IPS-18a (cell line): Measurements from ENCODE around the gene SLC13A2.

Experiments
- H3K27ac ChIP-seq: one replicate; pipeline ENCODE4 v1.5.1; 2013; ENCODE audit warnings: low read length
- H3K27me3 ChIP-seq: one replicate; pipeline ENCODE4 v1.6.1; 2013; ENCODE audit warnings: mild to moderate bottlenecking, low read length; ENCODE audit not compliant: control insufficient read depth, insufficient read depth
- H3K36me3 ChIP-seq: one replicate; pipeline ENCODE4 v1.6.1; 2013; ENCODE audit warnings: low read depth, low read length; ENCODE audit not compliant: control insufficient read depth
- H3K4me1 ChIP-seq: one replicate; pipeline ENCODE4 v1.6.1; 2013; ENCODE audit warnings: low read depth, low read length; ENCODE audit not compliant: control insufficient read depth
- H3K4me3 ChIP-seq: one replicate; pipeline ENCODE4 v1.5.1; 2013; ENCODE audit warnings: low read length
- H3K9ac ChIP-seq: one replicate; pipeline ENCODE4 v1.6.1; 2013; ENCODE audit warnings: mild to moderate bottlenecking, low read length, moderate library complexity
- H3K9me3 ChIP-seq: one replicate; pipeline ENCODE4 v1.6.1; 2013; ENCODE audit warnings: low read depth, low read length; ENCODE audit not compliant: control insufficient read depth

The SLC13A2 gene

GRCh38 chr17:28523876-28524275, 50.4 kb downstream of the SLC13A2 start:
- no peaks in the 10 kb centered on the region for H3K36me3 ChIP-seq
- no peaks in the 10 kb centered on the region for H3K9me3 ChIP-seq
- no peak overlapping the region for H3K4me3 ChIP-seq
- no peaks in the 10 kb centered on the region for H3K4me1 ChIP-seq
- H3K9ac ChIP-seq = no peak overlapping the region
- H3K27ac ChIP-seq = no peak overlapping the region
- no peaks in the 10 kb centered on the region for H3K27me3 ChIP-seq

GRCh38 chr17:28524476-28525424, 51.3 kb downstream of the SLC13A2 start:
- Histone ChIP-seq H3K9ac (no peak overlapping the region), H3K27me3 (no peaks in the 10 kb centered on the region), H3K4me3 (no peak overlapping the region), H3K36me3 (no peaks in the 10 kb centered on the region), H3K27ac (no peak overlapping the region), H3K9me3 (no peaks in the 10 kb centered on the region), H3K4me1 (no peaks in the 10 kb centered on the region)

GRCh38 chr17:28526381-28526780, 52.9 kb downstream of the SLC13A2 start:
- no peaks in the 10 kb centered on the region for H3K4me1 ChIP-seq
- H3K9me3 ChIP-seq = no peaks in the 10 kb centered on the region
- H3K27ac ChIP-seq = no peak overlapping the region
- no peaks in the 10 kb centered on the region for H3K27me3 ChIP-seq
- no peak overlapping the region for H3K9ac ChIP-seq
- H3K4me3 ChIP-seq = no peak overlapping the region
- H3K36me3 ChIP-seq = no peaks in the 10 kb centered on the region

GRCh38 chr17:28527181-28527681, 53.8 kb downstream of the SLC13A2 start:
- Histone ChIP-seq H3K4me1 (no peaks in the 10 kb centered on the region), H3K27ac (no peak overlapping the region), H3K27me3 (no peaks in the 10 kb centered on the region), H3K9me3 (no peaks in the 10 kb centered on the region), H3K4me3 (no peak overlapping the region), H3K36me3 (no peaks in the 10 kb centered on the region), H3K9ac (no peak overlapping the region)

- Histone ChIP-seq H3K36me3 (no peaks in the 10 kb centered on the region), H3K9me3 (no peaks in the 10 kb centered on the region), H3K27ac (no peak overlapping the region), H3K4me3 (no peak overlapping the region), H3K9ac (no peak overlapping the region), H3K4me1 (no peaks in the 10 kb centered on the region), H3K27me3 (no peaks in the 10 kb centered on the region)
Observed at GRCh38 chr17:28527859-28528258, 54.4 kb downstream of the SLC13A2 start.

GRCh38 chr17:28528327-28529012, 55.0 kb downstream of the SLC13A2 start:
- H3K9ac ChIP-seq = no peak overlapping the region
- no peak overlapping the region for H3K4me3 ChIP-seq
- H3K36me3 ChIP-seq = no peaks in the 10 kb centered on the region
- no peaks in the 10 kb centered on the region for H3K9me3 ChIP-seq
- no peaks in the 10 kb centered on the region for H3K4me1 ChIP-seq
- no peak overlapping the region for H3K27ac ChIP-seq
- no peaks in the 10 kb centered on the region for H3K27me3 ChIP-seq

GRCh38 chr17:28529013-28529400, 55.6 kb downstream of the SLC13A2 start:
- Histone ChIP-seq H3K27ac (no peak overlapping the region), H3K4me3 (no peak overlapping the region), H3K9me3 (no peaks in the 10 kb centered on the region), H3K36me3 (no peaks in the 10 kb centered on the region), H3K27me3 (no peaks in the 10 kb centered on the region), H3K9ac (no peak overlapping the region), H3K4me1 (no peaks in the 10 kb centered on the region)

- Histone ChIP-seq H3K27me3 (no peaks in the 10 kb centered on the region), H3K36me3 (no peaks in the 10 kb centered on the region), H3K4me1 (no peaks in the 10 kb centered on the region), H3K9ac (no peak overlapping the region), H3K27ac (no peak overlapping the region), H3K4me3 (no peak overlapping the region), H3K9me3 (no peaks in the 10 kb centered on the region)
Observed at GRCh38 chr17:28530250-28530649, 56.8 kb downstream of the SLC13A2 start.

GRCh38 chr17:28530926-28531325, 57.5 kb downstream of the SLC13A2 start:
- no peak overlapping the region for H3K9ac ChIP-seq
- H3K9me3 ChIP-seq = no peaks in the 10 kb centered on the region
- H3K27ac ChIP-seq = no peak overlapping the region
- no peaks in the 10 kb centered on the region for H3K27me3 ChIP-seq
- no peaks in the 10 kb centered on the region for H3K36me3 ChIP-seq
- no peaks in the 10 kb centered on the region for H3K4me1 ChIP-seq
- no peak overlapping the region for H3K4me3 ChIP-seq

GRCh38 chr17:28532050-28532960, 58.9 kb downstream of the SLC13A2 start:
- H3K27ac ChIP-seq = no peak overlapping the region
- H3K4me3 ChIP-seq = no peak overlapping the region
- H3K9ac ChIP-seq = no peak overlapping the region
- no peaks in the 10 kb centered on the region for H3K9me3 ChIP-seq
- no peaks in the 10 kb centered on the region for H3K36me3 ChIP-seq
- H3K4me1 ChIP-seq = no peaks in the 10 kb centered on the region
- no peaks in the 10 kb centered on the region for H3K27me3 ChIP-seq
